GM19099 (cell line): ENCODE results near the gene MAST1.

Experiments used
- POLR2A ChIP-seq: IDR thresholded peaks from 3 replicates; pipeline ENCODE4 v1.6.1; 2011; ENCODE audit warnings: low read depth; ENCODE audit not compliant: insufficient read length; ENCODE audit errors: extremely low read depth

The MAST1 gene

DNA sequence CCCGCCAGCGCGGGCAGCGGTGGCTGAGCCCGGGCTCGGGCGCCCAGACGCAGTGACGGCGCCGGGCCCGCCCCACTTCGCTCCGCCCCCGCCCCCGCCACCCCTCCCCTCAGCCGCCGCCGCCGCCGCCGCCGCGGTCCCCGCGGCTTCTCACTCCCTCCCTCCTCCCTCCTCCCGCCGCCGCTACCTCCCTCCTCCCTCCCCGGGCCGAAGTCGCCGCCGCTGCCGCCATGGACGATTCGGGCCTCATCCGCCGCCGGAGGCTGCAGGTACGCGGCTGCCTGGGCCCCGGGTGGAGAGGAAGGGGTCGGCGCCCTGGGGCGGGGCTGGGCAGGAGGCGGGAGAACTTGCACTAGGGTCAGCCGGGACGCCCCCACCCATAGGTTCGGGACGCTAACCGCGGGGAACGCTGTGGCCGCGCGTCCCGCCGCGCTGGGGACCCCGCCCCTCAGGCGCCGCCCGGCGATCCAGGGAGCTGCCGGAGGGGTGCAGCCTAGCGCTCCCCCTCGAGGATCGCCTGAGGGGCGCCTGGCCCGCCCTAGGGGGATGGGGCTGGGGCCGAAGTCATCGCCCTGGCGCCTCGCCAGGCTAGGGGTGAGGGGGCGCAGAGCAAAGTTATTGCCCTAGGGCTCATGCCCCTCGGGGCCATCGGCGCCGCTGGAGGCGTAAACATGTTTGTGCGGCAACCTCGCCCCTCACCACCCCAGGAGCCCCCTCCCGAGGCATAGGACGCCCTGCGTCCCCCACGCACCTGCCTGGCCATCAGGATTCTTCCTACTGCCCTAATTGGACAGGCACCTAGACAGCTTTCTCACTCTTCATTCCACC, 4.4 kb upstream of the MAST1 start:
- no peak for TF ChIP-seq POLR2A

DNA sequence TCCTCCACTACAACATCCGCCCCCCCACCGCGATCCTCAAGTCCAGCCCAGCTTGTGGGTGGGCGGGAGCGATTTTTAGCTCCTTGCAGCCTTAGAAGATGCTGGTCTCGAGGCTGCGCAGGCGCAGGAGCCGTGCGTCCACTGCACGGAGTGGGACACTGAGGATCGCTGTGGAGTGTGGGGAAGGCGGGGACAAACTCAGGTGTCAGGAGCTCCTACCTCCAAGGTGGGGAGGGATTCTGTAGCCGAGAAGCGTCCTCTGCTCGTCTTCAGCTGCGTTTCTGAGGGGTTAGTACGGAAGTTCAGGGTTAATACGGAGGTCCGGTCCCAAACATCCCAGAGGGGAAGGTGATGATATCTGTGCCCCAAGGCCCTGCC, 3.8 kb upstream of the MAST1 start, which contains the start of gene RTBDN:
Gene RTBDN, minus strand, starts transcription at position 14 of the 378 bp plus-strand sequence. CDS start 4,600 bp downstream, outside the sequence.
- TF ChIP-seq POLR2A: no peak

DNA sequence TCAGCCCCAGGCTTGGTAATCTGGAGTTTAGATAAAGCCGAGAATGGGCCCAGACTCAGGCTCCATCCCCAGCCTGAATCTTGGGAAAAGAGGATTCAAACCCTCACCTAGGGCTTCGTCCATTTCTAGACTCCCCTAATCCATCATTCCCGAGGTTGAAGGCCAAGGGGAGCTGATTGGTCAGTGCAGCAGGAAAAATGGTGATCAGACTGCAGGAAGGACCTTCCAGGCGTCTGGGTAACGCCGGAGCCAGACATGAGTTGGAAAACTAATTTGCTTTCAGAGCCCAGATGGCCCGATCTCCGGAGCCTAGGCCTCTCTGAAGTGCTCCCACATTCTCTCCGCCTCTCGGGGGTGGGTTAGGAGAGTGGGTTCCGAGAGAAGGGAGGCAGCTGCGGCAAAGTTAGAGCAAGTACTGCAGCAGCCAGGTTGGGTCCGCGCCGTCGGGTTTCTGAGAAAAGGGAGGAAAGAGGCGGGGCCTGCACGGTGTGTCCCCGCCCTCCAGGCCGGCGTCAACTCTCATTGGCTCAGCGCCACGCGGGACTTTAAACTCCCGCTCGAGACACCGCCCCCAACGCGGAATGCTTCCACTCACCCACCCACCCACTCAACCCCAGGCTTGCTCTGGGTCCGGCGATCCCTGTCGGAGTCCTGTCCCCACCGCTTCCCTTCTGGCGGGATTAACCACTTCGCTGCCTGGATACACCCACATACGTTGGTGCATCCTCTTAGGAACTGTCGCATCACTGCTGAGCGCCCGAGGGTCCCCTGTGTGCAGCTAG, 3.1 kb upstream of the MAST1 start:
- no peak for TF ChIP-seq POLR2A

DNA sequence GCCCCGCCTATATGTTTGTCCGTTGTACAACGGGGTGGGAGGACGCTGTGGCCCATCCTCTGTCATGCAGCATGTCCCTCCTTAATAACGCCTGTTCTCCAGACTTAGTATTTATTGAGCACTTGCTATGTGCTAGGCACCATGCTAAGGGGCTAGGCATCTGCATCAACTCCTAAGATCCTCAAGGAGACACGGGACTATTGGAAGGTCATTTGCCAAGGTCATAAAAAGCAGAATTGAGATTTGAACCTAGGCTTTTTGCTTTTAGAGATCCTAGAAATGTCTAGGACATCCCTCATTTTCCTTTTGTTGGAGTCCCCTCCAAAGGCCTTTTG, 1.8 kb upstream of the MAST1 start:
- TF ChIP-seq POLR2A: no peak

DNA sequence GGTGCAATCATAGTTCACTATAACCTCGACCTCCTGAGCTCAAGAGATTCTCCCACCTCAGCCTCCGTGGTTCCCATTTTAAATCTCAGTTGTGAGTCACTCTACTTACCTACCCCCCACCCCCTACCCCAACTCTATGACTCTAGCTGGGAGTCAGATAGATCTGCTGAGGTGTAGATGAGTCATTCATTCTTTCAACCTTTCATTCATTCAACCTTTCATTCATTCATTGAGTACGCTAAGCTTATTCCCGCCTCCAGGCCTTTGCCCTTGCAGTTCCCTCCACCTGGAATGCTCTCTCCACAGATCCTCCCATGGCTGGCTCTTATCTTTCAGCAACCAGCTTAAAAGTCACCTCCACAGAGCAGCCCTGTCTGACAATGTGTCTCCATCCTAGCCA, 1.1 kb upstream of the MAST1 start:
- TF ChIP-seq POLR2A: no peak

DNA sequence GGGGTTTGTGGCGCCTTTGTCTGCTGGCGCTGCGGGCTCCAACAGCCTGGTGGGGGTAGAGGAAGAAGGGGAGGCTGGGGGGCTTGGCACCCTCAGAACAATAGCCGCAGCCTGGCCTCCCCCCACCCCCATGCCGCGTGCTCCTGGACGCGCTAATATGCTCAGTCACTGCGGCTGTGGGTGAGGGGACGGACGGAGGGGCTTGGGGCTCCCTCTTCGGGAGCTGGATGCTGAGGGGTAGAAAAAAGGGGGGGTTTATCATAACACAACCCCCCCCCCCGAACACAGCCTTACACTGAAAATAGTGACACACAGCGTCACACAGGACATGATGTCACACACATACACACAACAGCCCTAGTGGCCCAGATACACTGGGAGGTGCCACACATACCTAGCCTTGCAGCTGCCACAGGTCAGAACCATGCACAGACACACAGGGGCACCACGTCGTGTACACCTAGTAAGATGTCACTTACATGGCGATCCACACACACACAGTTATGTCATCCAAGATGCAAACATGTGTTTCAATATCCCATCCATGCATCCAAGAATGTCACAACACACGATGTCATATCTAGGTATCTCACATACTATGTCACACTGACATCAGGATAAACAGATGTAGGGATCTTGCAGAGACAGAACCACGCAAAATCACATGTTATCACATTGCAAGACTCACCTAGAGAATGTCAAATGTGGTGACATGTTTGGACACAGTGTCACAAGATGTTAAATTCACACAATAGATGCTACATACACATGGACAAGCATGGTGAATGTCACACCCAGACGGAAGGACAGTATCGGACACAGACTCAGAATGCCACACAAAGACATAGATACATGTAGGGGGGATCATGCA, 806 bp downstream of the MAST1 start:
- no peak for TF ChIP-seq POLR2A

DNA sequence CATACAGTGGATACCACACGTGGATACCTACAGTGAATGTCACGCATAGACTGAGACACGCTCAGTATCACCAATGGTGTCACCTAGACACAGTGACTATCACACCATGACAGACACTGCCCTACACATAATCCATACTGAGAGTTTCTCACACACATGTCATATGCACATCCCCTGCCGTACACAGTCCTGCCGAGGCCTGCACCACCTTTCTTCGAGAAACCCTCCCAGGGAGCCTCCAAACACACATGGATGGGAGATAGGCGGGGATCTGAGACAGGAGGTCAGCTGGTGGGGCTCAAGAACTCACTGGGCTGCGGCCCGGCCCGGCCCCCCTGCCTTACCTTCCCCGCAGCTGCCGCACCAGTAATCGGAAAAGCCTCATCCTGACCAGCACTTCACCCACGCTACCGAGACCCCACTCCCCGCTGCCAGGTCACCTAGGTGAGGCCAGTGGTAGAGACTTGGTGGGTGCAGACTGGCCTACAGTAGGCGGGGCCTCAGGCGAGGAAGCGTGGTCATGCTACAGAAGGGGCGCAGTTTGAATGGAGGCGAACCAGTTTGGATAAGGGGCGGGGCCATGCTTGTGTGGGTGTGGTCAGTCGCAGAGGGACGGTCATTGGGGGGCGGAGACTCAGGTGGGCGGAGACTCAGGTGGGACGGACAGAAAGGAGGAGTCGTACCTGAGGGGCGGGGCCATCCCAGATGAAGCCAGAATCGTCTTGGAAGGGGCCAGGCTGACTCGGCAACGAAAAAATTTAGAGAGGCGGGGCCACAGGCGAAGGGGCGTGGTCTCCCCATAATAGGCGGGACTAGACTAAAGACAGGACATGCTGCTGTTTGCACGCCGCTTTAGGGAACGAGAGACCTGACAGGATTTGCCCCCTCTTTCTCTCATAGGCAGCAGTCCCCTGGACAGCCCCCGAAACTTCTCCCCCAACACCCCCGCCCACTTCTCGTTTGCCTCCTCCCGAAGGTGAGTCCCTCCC, 2.1 kb downstream of the MAST1 start:
- no peak for TF ChIP-seq POLR2A

DNA sequence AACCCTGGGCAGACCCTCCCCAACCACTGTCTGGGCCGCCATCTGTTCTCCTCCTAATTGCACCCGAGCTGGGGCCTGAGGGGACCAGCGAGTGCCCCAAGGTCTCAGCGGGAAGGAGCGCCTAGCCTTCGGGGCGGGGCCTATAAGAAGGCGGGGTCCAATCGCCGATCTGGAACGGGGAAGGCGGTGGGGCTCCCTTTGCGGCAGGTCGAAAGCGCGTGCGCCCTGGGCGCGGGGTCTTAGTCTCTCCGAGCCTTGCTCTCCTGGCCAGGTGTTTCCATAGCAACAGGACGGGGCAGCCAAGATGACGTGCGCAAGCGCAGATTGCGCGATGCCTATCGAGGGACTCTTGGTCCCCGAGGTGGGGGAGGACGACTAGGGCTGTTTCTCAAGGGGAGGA, 2.8 kb downstream of the MAST1 start:
- no peak for TF ChIP-seq POLR2A

DNA sequence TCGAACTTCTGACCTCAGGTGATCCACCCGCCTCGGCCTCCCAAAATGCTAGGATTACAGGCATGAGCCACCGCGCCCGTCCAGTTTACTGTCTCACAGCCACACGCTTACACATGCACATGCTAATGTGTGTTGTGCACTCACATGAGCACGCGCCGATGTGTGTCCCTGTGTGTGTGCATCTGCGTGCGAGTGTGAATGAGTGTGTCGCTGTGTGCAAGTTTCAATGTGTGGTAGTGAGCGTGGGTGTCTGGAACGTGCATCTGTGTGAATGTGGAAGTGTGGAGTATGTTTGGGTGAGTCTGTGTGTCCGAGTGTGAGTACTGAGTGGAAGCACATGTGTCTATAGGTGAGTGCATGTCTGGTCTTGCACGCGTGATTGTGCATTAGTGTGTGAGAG, 4.2 kb downstream of the MAST1 start:
- TF ChIP-seq POLR2A: no peak

DNA sequence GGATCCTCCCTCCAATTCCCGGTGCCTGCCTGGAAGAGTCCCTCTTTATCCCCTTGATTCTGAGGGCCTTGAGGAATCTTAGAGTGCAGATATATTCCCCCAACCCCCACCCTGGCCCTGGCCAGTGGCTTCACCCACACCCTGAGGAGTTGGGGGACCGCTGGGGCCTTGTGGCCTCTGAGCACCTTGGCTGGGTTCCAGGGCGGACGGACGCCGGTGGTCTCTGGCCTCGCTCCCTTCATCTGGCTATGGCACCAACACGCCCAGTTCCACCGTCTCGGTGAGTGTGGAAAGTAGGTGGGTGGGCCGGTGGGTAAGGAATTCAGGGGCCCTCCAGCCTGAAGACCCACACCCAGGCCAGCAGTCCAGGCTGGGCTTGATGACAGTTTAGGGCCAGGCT, 5.0 kb downstream of the MAST1 start:
- TF ChIP-seq POLR2A: no peak

DNA sequence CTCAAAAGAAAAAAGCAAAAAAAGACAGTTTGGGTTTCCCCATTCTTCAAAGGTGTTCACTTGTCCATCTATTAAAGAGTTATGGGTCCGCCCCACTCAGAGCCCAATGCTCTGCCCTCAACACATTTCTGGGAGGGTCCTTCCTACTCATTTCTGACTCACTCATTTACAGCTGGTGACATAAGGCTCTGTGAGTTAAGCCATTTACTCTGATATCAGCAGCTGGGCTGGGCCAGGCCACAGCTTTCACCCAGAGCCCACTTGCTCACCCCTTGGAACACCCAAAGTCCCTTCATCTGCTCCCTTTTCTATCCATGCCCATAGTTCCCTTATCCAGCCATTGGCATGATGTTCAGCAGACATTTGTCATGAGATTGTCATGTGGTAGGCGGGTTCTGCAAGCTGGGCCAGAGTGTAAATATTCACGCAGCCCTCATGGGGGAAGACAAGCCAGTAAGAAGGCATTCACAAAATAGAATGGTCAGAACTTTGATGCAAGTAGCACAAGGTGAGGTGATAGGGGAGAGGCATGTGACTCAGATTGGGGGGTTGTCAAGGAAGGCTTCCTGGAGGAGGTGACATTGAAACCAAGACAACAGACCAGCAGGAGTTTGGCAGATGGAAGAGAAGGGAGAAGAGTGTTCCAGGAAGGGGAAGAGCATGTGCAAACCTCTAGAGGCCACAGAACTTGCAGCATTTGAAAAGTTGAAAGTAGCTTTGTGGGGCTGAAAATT, 5.9 kb downstream of the MAST1 start:
- no peak for TF ChIP-seq POLR2A

DNA sequence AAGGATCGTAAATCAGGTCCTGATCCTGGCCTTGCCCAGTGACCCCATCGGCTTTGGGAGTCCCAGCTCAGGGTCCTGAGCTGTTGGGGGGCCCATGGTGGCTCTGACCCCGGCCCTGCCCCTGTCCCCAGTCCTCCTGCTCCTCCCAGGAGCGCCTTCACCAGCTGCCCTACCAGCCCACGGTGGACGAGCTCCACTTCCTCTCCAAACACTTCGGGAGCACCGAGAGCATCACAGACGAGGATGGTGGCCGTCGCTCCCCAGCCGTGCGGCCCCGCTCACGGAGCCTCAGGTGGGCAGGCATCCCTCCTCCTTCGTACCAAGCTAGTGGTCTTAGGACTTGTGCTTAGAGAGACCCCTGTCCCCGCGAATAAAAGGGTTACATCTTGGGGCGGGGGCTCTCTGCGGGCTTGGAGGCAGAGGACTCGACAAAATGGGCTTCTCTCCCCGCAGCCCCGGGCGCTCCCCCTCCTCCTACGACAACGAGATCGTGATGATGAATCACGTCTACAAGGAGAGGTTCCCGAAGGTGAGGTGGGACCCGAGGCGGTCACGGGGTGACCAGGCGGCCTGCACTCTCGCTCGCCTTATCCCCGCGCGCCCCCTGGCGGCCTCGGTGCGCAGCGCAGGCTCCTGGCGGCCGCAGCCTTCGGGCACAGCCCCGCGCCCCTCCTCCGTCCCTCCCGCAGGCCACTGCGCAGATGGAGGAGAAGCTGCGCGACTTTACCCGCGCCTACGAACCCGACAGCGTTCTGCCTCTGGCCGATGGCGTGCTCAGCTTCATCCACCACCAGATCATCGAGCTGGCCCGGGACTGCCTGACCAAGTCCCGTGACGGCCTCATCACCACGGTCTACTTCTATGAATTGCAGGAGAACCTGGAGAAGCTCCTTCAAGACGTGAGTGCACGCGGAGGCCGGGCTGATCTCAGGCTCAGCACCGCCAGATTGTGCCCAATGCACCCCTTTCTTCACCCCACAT, 9.1 kb downstream of the MAST1 start:
- no peak for TF ChIP-seq POLR2A
